ENCODE measurements around the gene RPH3AL.
A peak's percentile ranks its signal among the peaks of the same experiment; 100 is the strongest.

RPH3AL gene

GRCh38 chr17:356671-357434 lies 4.2 kb upstream of the RPH3AL start:
- Mint-ChIP-seq H3K27me3 (ENCODE audit: low read depth) (peaks cover 4% of the 10 kb centered on the region), H3K4me3 (peak overlapping the region in 1 of 3 experiments; percentile 15), H3K4me1 (peaks cover 45% of the 10 kb centered on the region), H3K36me3 (ENCODE audit: low read depth) (peaks cover 10% of the 10 kb centered on the region), H3K27ac (peak overlapping the region; percentile 49 to 89 (median 75)), H3K9me3 (peaks cover 4% of the 10 kb centered on the region)
- TF ChIP-seq CTCF (IDR thresholded peaks at IDR 0.05; ENCODE audit: unreplicated experiment in 3 of 3), result no peak

GRCh38 chr17:354651-355556 lies 2.3 kb upstream of the RPH3AL start:
- H3K9me3 Mint-ChIP-seq, result peaks cover 4% of the 10 kb centered on the region
- peak overlapping the region in 2 of 3 experiments; percentile 35 to 56 for H3K4me3 Mint-ChIP-seq
- H3K36me3 Mint-ChIP-seq (ENCODE audit: low read depth), result peaks cover 10% of the 10 kb centered on the region
- TF ChIP-seq CTCF (IDR thresholded peaks at IDR 0.05; ENCODE audit: unreplicated experiment in 3 of 3), result no peak
- H3K27ac Mint-ChIP-seq, result peak overlapping the region; percentile 94 to 97 (median 97)
- peaks cover 4% of the 10 kb centered on the region for H3K27me3 Mint-ChIP-seq (ENCODE audit: low read depth)
- H3K4me1 Mint-ChIP-seq, result peaks cover 58% of the 10 kb centered on the region

DNA sequence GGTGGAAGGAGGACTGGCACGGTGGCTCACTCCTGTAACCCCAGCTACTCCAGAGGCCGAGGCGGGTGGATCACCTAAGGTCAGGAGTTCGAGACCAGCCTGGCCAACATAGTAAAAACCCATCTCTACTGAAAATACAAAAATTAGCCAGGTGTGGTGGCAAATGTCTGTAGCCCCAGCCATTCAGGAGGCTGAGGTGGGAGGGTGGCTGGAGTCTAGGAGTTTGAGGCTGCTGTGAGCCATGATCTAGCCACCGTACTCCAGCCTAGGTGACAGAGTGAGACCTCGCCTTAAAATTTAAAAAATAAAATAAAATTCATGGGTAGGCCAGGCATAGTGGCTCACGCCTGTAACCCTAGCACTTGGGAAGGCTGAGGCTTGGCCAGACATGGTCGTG lies 1.2 kb upstream of the RPH3AL start:
- H3K27me3 Mint-ChIP-seq (ENCODE audit: low read depth), result peaks cover 4% of the 10 kb centered on the region
- H3K9me3 Mint-ChIP-seq, result peaks cover 4% of the 10 kb centered on the region
- no peak for TF ChIP-seq CTCF (IDR thresholded peaks at IDR 0.05; ENCODE audit: unreplicated experiment in 3 of 3)
- H3K4me1 Mint-ChIP-seq, result peaks cover 64% of the 10 kb centered on the region
- peak overlapping the region; percentile 97 to 98 (median 97) for H3K27ac Mint-ChIP-seq
- H3K4me3 Mint-ChIP-seq, result peak overlapping the region in 1 of 3 experiments; percentile 76
- H3K36me3 Mint-ChIP-seq (ENCODE audit: low read depth), result peaks cover 10% of the 10 kb centered on the region

GRCh38 chr17:353213-353837 lies 718 bp upstream of the RPH3AL start:
- TF ChIP-seq CTCF (IDR thresholded peaks at IDR 0.05; ENCODE audit: unreplicated experiment in 3 of 3), result no peak
- peaks cover 10% of the 10 kb centered on the region for H3K36me3 Mint-ChIP-seq (ENCODE audit: low read depth)
- H3K27me3 Mint-ChIP-seq (ENCODE audit: low read depth), result peaks cover 4% of the 10 kb centered on the region
- peak overlapping the region; percentile 19 to 76 (median 71) for H3K4me3 Mint-ChIP-seq
- peaks cover 4% of the 10 kb centered on the region for H3K9me3 Mint-ChIP-seq
- peaks cover 67% of the 10 kb centered on the region for H3K4me1 Mint-ChIP-seq
- peak overlapping the region; percentile 97 to 98 (median 97) for H3K27ac Mint-ChIP-seq

- Mint-ChIP-seq H3K27ac (peak overlapping the region; percentile 97 to 98 (median 97)), H3K27me3 (ENCODE audit: low read depth) (peaks cover 4% of the 10 kb centered on the region), H3K9me3 (peaks cover 4% of the 10 kb centered on the region), H3K36me3 (ENCODE audit: low read depth) (peaks cover 7% of the 10 kb centered on the region), H3K4me1 (peaks cover 57% of the 10 kb centered on the region), H3K4me3 (peak overlapping the region; percentile 64 to 76 (median 71))
- TF ChIP-seq CTCF (IDR thresholded peaks at IDR 0.05; ENCODE audit: unreplicated experiment in 3 of 3), result no peak
These were observed 659 bp downstream of the RPH3AL start for GRCh38 chr17:351875-352420.
